GM18861 (cell line): Measurements from ENCODE around the gene IQSEC1.

Source experiments
- ATAC-seq: cut with Tn5 transposase; IDR thresholded peaks from one replicate; pipeline ENCODE4 v1.9.1; 2021; ENCODE audit not compliant: unreplicated experiment

IQSEC1 gene

GRCh38 chr3:13005301-13005700, 67.9 kb downstream of the IQSEC1 start:
- ATAC-seq, result no peak

DNA sequence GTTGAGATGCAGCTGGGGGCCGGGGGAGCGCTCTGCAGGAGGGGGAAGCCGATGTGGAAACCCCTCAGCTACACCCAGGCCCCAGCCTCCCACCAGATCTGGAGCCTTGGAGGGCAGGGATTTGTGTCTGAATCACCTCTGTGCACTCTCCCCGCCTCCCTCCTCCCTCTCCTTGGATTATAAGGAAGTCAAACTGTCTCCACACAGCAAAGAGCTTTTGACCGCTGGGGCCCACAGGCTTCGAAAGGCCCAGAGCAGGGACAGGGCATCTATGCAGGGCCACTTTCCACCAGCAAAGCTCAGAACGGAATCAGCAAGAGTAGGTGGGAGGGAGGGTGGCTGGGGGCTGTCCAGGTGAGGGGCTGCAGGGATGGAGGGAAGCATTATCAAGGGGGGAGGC, 68.9 kb downstream of the IQSEC1 start:
- no peak for ATAC-seq

DNA sequence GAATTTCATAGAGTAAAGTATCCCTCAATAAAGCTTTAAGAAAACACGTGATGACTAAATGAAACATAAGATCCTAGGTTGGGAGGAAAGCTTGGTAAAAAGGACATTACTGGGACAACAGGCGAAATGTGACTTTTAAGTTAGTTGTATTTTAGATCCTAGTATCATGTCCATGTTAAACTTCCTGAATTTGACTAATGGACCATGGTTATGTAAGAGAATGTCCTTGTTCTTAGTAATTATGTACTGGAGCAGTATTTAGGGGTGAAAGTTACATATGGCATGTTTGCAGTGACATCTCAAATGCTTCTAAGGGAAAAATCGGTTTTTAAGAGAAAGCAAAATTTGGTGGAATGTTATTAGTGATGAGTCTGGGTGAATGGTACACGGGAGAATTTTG, 69.6 kb downstream of the IQSEC1 start:
- no peak for ATAC-seq

- peak; percentile 70 for ATAC-seq
These were observed 70.7 kb downstream of the IQSEC1 start for GRCh38 chr3:13002398-13003124.

- no peak for ATAC-seq
These were observed 73.8 kb downstream of the IQSEC1 start for GRCh38 chr3:12999147-13000140.

DNA sequence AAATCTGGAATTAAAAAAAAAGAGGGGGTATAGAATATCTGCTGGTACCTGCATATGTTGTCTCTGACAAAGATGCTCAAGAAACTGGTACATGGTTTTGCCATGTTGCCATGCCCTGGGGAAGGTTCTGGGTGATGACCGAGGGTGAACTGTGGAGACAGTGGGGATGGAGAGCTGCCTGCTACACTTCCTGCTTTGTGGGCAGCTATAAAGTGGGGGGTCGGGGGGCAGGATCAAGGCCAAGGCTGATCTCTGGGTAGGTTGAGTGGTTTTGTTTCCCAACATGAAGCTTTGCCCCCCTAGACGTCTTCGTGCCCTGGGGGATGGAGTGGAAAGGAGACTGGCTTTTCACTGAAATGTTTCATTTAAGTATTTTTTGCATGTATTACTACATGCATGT, 74.6 kb downstream of the IQSEC1 start:
- no peak for ATAC-seq

DNA sequence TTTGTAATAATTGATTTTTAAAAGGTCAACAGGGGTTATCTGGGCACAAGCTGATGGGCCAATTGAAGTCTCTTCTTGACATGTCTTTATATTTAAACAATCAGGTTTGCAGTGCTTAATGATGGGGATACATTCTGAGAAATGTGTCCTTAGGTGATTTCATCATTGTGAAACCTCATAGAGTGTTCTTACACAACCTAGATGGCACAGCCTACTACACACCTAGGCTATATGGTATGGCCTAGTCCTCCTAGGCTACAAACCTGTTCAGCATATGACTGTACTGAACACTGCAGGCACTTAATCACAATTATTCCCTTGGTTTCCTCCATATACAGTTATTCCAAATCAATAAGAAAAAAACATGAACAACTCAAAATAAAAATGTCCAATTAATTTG, 75.8 kb downstream of the IQSEC1 start:
- no peak for ATAC-seq

DNA sequence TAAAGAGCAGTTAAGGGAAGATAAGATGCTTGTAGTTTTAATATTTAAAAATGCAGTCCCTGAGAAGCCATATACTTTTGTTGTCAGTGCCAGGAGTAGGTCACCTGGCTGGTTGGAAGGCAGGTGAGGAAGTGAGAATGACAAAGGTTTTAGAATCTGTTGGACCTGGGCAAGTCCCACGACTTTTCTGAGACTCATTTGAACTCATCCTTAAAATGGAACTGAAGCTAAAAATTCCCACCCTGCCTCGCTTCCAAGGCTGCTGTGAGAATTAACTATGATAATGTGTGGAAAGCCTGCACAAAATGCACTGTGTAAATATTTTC, 77.1 kb downstream of the IQSEC1 start:
- no peak for ATAC-seq

- ATAC-seq, result no peak
These were observed 77.6 kb downstream of the IQSEC1 start for GRCh38 chr3:12995389-12996180.

- peak; percentile 58 for ATAC-seq
These were observed 78.4 kb downstream of the IQSEC1 start for GRCh38 chr3:12994607-12995388.

DNA sequence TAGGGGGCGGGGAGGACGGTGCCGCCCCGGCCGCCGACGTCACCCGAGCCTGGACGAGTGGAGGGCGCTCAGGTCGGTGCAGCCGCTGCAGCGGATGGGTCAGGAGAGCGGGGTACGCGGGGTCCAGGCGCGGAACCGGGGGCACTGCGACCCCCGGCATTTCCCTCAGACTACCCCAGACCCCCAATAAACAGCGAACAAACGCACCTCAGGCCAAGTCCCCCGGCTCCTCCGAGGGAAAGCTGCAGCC, 78.9 kb downstream of the IQSEC1 start:
- no peak for ATAC-seq

DNA sequence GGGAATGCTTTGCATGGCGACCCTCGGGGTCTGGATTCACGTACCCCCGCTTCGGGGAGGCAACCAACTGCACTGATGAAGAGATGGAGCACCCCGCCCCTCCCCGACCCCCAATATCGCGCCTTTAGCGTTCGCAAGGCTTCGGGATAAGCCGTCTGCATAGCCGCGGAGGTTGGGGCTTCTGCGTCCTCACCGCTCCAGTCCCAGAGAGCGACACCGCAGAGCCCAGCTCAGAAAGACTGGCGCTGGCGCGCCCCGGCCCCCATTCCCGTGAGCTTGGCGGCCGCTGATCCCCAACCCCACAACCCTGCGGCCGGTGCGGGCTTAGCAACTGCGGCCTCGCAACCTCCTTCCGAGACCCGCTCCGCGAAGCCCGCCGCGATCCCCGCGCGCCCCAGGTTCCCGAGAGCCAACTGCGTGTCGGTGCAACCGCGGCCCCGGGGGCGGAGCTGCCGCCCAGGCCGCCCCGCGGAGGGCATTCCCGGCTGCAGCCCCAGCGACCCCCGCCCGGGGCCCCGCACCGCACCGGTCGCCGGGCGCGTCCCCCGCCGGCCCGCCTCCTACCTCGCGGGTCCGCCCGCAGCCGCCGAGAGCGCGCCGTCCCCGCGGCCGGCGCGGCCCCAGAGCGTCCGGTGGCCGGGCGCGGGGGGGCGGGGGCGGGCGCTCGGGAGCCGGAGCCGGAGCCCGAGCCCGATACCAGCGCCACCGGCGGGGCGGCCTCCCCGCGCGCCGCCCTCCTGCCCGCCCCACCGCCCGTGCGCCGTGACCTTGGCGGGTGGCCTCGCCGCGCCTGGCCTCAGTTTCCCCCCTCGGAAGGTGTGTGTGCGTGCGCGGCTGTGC, 79.5 kb downstream of the IQSEC1 start:
- no peak for ATAC-seq

GRCh38 chr3:12992629-12993516, 80.4 kb downstream of the IQSEC1 start:
- ATAC-seq, result no peak

GRCh38 chr3:12991861-12992281, 81.4 kb downstream of the IQSEC1 start:
- no peak for ATAC-seq

GRCh38 chr3:12991481-12991837, 81.8 kb downstream of the IQSEC1 start:
- ATAC-seq, result no peak

DNA sequence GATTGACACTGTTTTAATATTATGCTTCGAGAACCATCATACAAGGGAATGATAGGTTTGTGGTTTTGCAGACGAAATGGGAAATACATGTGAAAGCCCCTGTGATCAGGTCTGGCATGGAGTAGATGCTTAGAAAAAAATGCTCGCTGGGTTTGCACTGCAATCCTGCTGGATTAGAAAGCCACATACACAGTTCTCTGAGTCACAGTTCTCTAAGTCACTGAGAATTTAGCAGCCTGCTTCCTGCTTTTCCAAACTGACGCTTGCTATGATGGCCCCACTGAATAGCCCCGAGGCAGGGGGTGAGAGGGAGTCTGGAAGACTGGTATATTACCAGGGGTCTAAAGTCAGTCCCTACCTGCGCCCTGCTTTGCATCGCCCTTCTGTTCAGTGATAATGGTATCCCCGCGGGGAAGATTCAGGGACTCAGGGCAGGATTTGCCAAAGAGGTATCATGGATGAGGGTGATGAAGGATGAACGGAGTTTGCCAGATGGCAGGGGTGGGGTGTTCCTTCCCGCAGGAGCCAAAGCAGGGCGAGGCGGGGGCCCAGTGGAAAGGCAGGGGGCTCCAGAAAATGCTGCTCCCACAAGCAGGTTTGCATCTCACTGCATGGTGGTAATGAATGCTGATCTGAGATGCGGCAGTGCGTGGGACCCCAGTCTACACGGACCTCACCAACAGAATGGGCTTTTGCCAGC, 82.3 kb downstream of the IQSEC1 start:
- ATAC-seq, result no peak

GRCh38 chr3:12990306-12990705, 82.9 kb downstream of the IQSEC1 start:
- no peak for ATAC-seq

GRCh38 chr3:12988728-12989454, 84.3 kb downstream of the IQSEC1 start:
- ATAC-seq, result no peak
